ENCODE data around the gene PACSIN3. TPM values are rescaled to one million over a fixed set of nuclear protein-coding genes. Genes with fewer than 3 reads are reported as not detected.

Gene PACSIN3
- total RNA-seq, 6 experiments from 2014 or later = 9.6 to 31.1 (median 25.0) TPM

GRCh38 chr11:47185305-47186075 is 744 bp downstream of the PACSIN3 start:
- DNase-seq (peak; percentile 53 to 80 (median 74)), ATAC-seq (peak; percentile 19 to 61 (median 44))
- Histone ChIP-seq H3K36me3 (no peaks in the 10 kb centered on the region), H3K4me3 (peak overlapping the region; percentile 58 to 74 (median 74)), H3K27me3 (no peaks in the 10 kb centered on the region), H3K9me3 (no peaks in the 10 kb centered on the region), H3K4me1 (peaks cover 0 to 54% (median 22%) of the 10 kb centered on the region in 4 donors), H3K27ac (peak overlapping the region; percentile 43 to 76 (median 67))
- WGBS (ENCODE audit: insufficient coverage, low coverage, low lambda C conversion rate, missing lambda C conversion rate) = 20% methylated on average over 1 of the region's 50 CpGs
- TF ChIP-seq CTCF (IDR thresholded peaks at IDR 0.05) = no peak
- peak; percentile 58 for TF ChIP-seq POLR2A (IDR thresholded peaks at IDR 0.05)
- intact Hi-C loops (cut with DNase I) = no loop called here

- peak overlapping the region; percentile 58 to 74 (median 74) for H3K4me3 ChIP-seq
- H3K4me1 ChIP-seq = peaks cover 0 to 50% (median 22%) of the 10 kb centered on the region in 4 donors
- no peaks in the 10 kb centered on the region for H3K36me3 ChIP-seq
- ATAC-seq = peak; percentile 24 to 63 (median 60)
- TF ChIP-seq POLR2A (IDR thresholded peaks at IDR 0.05) (no peak), CTCF (IDR thresholded peaks at IDR 0.05) (no peak)
- H3K9me3 ChIP-seq = no peaks in the 10 kb centered on the region
- no CpG with 5 or more reads among the region's 13 CpGs for WGBS (ENCODE audit: insufficient coverage, low coverage, low lambda C conversion rate, missing lambda C conversion rate)
- intact Hi-C loops (cut with DNase I) = loop anchor here in 1 of 2 donors (5.0 kb wide), 2 partner anchors 77 to 167 kb away; partner anchors contain the start of gene MYBPC3
- no peaks in the 10 kb centered on the region for H3K27me3 ChIP-seq
- peak; percentile 54 to 95 (median 88) for DNase-seq
- peak overlapping the region in 2 of 3 donors; percentile 67 to 76 for H3K27ac ChIP-seq
Observed at GRCh38 chr11:47184711-47185304, 1.4 kb downstream of the PACSIN3 start.

- ATAC-seq = peak in 1 of 4 donors; percentile 7
- peak overlapping the region in 1 of 3 donors; percentile 74 for H3K4me3 ChIP-seq
- intact Hi-C loops (cut with DNase I) = loop anchor here in 1 of 2 donors (5.0 kb wide), 2 partner anchors 78 to 168 kb away; partner anchors contain the start of gene MYBPC3
Observed at GRCh38 chr11:47183969-47184368, 2.3 kb downstream of the PACSIN3 start.

More at GRCh38 chr11:47183969-47184368, 2.3 kb downstream of the PACSIN3 start:
- Histone ChIP-seq H3K36me3 (no peaks in the 10 kb centered on the region), H3K27me3 (no peaks in the 10 kb centered on the region), H3K27ac (peak overlapping the region in 1 of 3 donors; percentile 67), H3K9me3 (no peaks in the 10 kb centered on the region), H3K4me1 (peaks cover 0 to 47% (median 21%) of the 10 kb centered on the region in 4 donors)
- DNase-seq = no peak
- WGBS (ENCODE audit: insufficient coverage, low coverage, low lambda C conversion rate, missing lambda C conversion rate) = 100% methylated on average over 1 of the region's 7 CpGs
- TF ChIP-seq POLR2A (IDR thresholded peaks at IDR 0.05) = no peak
- TF ChIP-seq CTCF (IDR thresholded peaks at IDR 0.05) = no peak

Data from right lobe of liver (tissue), 6 donors.